ENCODE data around the gene SAMD5. TPM values are rescaled to one million over a fixed set of nuclear protein-coding genes. Genes with fewer than 3 reads are reported as not detected.

Gene SAMD5
- total RNA-seq: 1.5 and 1.6 TPM in 2 replicates
- long read RNA-seq: 0 reads

GRCh38 chr6:147508042-147508865, at the start of gene SAMD5:
Gene SAMD5, plus strand, starts transcription at chr6:147508690. Its CDS starts 239 bp downstream, at chr6:147508929.
- H3K9me3 Mint-ChIP-seq: no peaks in the 10 kb centered on the region
- DNase-seq (ENCODE audit: low read depth, low spot score): peak; percentile 61
- H3K36me3 Mint-ChIP-seq (ENCODE audit: low read depth): no peaks in the 10 kb centered on the region
- peaks cover 37% of the 10 kb centered on the region for H3K4me1 Mint-ChIP-seq
- peaks cover 59% of the 10 kb centered on the region for H3K27me3 Mint-ChIP-seq (ENCODE audit: low read depth)
- H3K27ac Mint-ChIP-seq (ENCODE audit: unreplicated experiment): no peak within 1 kb of the TSS
- H3K4me3 Mint-ChIP-seq: peak within 1 kb of the TSS; percentile 95
- TF ChIP-seq, protein P1, sequence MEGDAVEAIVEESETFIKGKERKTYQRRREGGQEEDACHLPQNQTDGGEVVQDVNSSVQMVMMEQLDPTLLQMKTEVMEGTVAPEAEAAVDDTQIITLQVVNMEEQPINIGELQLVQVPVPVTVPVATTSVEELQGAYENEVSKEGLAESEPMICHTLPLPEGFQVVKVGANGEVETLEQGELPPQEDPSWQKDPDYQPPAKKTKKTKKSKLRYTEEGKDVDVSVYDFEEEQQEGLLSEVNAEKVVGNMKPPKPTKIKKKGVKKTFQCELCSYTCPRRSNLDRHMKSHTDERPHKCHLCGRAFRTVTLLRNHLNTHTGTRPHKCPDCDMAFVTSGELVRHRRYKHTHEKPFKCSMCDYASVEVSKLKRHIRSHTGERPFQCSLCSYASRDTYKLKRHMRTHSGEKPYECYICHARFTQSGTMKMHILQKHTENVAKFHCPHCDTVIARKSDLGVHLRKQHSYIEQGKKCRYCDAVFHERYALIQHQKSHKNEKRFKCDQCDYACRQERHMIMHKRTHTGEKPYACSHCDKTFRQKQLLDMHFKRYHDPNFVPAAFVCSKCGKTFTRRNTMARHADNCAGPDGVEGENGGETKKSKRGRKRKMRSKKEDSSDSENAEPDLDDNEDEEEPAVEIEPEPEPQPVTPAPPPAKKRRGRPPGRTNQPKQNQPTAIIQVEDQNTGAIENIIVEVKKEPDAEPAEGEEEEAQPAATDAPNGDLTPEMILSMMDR (conservative IDR thresholded peaks at IDR 0.05): peak; percentile 38

DNA sequence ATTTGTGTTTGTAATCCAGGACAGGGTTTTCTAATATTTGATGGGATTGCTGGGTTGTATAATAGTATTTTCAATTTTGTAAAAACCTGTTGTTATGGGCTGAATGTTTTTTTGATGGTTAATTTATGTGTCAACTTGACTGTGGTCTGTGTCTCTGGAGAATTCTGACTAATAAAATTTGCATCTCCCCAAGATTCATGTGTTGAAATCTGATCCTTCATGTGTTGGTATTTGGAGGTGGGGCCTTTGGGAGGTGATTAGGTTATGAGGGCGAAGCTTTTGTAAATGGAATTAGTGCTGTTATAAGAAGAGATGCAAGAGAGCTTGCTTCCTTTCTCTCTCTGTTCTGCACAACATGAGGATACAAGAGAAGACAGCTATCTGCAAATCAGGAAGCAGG, 48.7 kb upstream of the SAMD5 start:
- Mint-ChIP-seq H3K4me1 (peaks cover 5% of the 10 kb centered on the region), H3K4me3 (no peak overlapping the region), H3K27me3 (ENCODE audit: low read depth) (no peaks in the 10 kb centered on the region), H3K27ac (ENCODE audit: unreplicated experiment) (no peak overlapping the region), H3K9me3 (peaks cover 13% of the 10 kb centered on the region), H3K36me3 (ENCODE audit: low read depth) (no peaks in the 10 kb centered on the region)
- no peak for DNase-seq (ENCODE audit: low read depth, low spot score)
- TF ChIP-seq, protein P1 (conservative IDR thresholded peaks at IDR 0.05): no peak

- peaks cover 10% of the 10 kb centered on the region for H3K9me3 Mint-ChIP-seq
- no peaks in the 10 kb centered on the region for H3K36me3 Mint-ChIP-seq (ENCODE audit: low read depth)
- no peaks in the 10 kb centered on the region for H3K27me3 Mint-ChIP-seq (ENCODE audit: low read depth)
- TF ChIP-seq, protein P1 (conservative IDR thresholded peaks at IDR 0.05): no peak
- no peak overlapping the region for H3K4me3 Mint-ChIP-seq
- H3K4me1 Mint-ChIP-seq: no peaks in the 10 kb centered on the region
- H3K27ac Mint-ChIP-seq (ENCODE audit: unreplicated experiment): no peak overlapping the region
- no peak for DNase-seq (ENCODE audit: low read depth, low spot score)
Measured at GRCh38 chr6:147463651-147464050, 44.8 kb upstream of the SAMD5 start.

GRCh38 chr6:147467428-147467827, 41.1 kb upstream of the SAMD5 start:
- Mint-ChIP-seq H3K4me1 (no peaks in the 10 kb centered on the region), H3K27ac (ENCODE audit: unreplicated experiment) (no peak overlapping the region), H3K36me3 (ENCODE audit: low read depth) (no peaks in the 10 kb centered on the region), H3K4me3 (no peak overlapping the region), H3K9me3 (peaks cover 6% of the 10 kb centered on the region), H3K27me3 (ENCODE audit: low read depth) (no peaks in the 10 kb centered on the region)
- DNase-seq (ENCODE audit: low read depth, low spot score): no peak
- TF ChIP-seq, protein P1 (conservative IDR thresholded peaks at IDR 0.05): no peak

- no peaks in the 10 kb centered on the region for H3K4me1 Mint-ChIP-seq
- no peak for DNase-seq (ENCODE audit: low read depth, low spot score)
- H3K27ac Mint-ChIP-seq (ENCODE audit: unreplicated experiment): no peak overlapping the region
- H3K36me3 Mint-ChIP-seq (ENCODE audit: low read depth): no peaks in the 10 kb centered on the region
- H3K27me3 Mint-ChIP-seq (ENCODE audit: low read depth): no peaks in the 10 kb centered on the region
- TF ChIP-seq, protein P1 (conservative IDR thresholded peaks at IDR 0.05): no peak
- peaks cover 6% of the 10 kb centered on the region for H3K9me3 Mint-ChIP-seq
- no peak overlapping the region for H3K4me3 Mint-ChIP-seq
Measured at GRCh38 chr6:147467886-147468285, 40.6 kb upstream of the SAMD5 start.

Data from neural crest cell (in vitro differentiated cells).